ENCODE results near the gene RPS6KA5. TPM values are rescaled to one million over a fixed set of nuclear protein-coding genes. Genes with fewer than 3 reads are reported as not detected.
"Not testable (repeated sequence)": the region's sequence is repeated elsewhere in the genome, so short reads cannot be mapped to it uniquely, and the experiment has no call there.

Gene RPS6KA5
- total and polyA plus RNA-seq, 2 donors from 2014 or later: 0.95 to 9.4 TPM

GRCh38 chr14:90827919-90828610 lies 232.4 kb downstream of the RPS6KA5 start:
- Histone ChIP-seq H3K4me1 (ENCODE audit: control insufficient read depth in 2 of 3, insufficient read depth in 2 of 3, low read depth in 1 of 3, low read length in 3 of 3) (peaks cover 0 to 8% (median 6%) of the 10 kb centered on the region in 3 donors), H3K4me3 (ENCODE audit: low read length in 3 of 3) (peak overlapping the region; percentile 59 to 82 (median 71)), H3K27ac (ENCODE audit: low read depth in 2 of 2, low read length in 2 of 2) (peak overlapping the region; percentile 76 to 78), H3K36me3 (ENCODE audit: control insufficient read depth in 2 of 3, insufficient read depth in 3 of 3, low read length in 3 of 3) (no peaks in the 10 kb centered on the region), H3K27me3 (ENCODE audit: control insufficient read depth, insufficient read depth, low read length) (no peaks in the 10 kb centered on the region), H3K9me3 (ENCODE audit: control insufficient read depth in 2 of 3, insufficient read depth in 1 of 3, low read length in 3 of 3) (peaks cover 0 to 9% (median 0%) of the 10 kb centered on the region in 3 donors), H3K9ac (ENCODE audit: low read length in 3 of 3) (peak overlapping the region; percentile 62 to 91 (median 74))
- no peak for TF ChIP-seq CTCF (IDR thresholded peaks at IDR 0.05; ENCODE audit: borderline replicate concordance, extremely low read depth, insufficient read depth)
- DNase-seq (peak; percentile 94 to 97 (median 95)), FAIRE-seq (no peak)
- intact Hi-C loops (cut with DNase I): no loop called here

DNA sequence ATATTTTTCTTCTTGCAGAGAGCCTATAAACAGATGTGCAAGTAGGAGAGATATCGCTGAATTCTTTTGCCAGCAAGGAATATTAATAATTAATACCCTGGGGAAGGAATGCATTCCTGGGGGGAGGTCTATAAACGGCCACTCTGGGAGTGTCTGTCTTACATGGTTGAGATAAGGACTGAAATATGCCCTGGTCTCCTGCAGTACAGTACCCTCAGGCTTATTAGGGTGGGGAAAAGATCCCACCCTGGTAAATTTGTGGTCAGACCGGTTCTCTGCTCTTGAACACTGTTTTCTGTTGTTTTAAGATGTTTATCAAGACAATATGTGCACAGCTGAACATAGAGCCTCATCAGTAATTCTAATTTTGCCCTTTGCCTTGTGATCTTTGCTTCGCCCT lies 236.9 kb downstream of the RPS6KA5 start:
- not testable (repeated sequence) for H3K9ac ChIP-seq (ENCODE audit: low read length in 3 of 3)

GRCh38 chr14:90820958-90821357 lies 239.5 kb downstream of the RPS6KA5 start:
- no peak overlapping the region for H3K9ac ChIP-seq (ENCODE audit: low read length in 3 of 3)
- intact Hi-C loops (cut with DNase I): no loop called here
- DNase-seq (no peak), FAIRE-seq (no peak)
- H3K4me1 ChIP-seq (ENCODE audit: control insufficient read depth in 2 of 3, insufficient read depth in 2 of 3, low read depth in 1 of 3, low read length in 3 of 3): peaks cover 0 to 5% (median 0%) of the 10 kb centered on the region in 3 donors
- no peaks in the 10 kb centered on the region for H3K27me3 ChIP-seq (ENCODE audit: control insufficient read depth, insufficient read depth, low read length)
- no peak overlapping the region for H3K4me3 ChIP-seq (ENCODE audit: low read length in 3 of 3)
- no peak for TF ChIP-seq CTCF (IDR thresholded peaks at IDR 0.05; ENCODE audit: borderline replicate concordance, extremely low read depth, insufficient read depth)
- peaks cover 0 to 12% (median 0%) of the 10 kb centered on the region in 3 donors for H3K9me3 ChIP-seq (ENCODE audit: control insufficient read depth in 2 of 3, insufficient read depth in 1 of 3, low read length in 3 of 3)
- H3K27ac ChIP-seq (ENCODE audit: low read depth in 2 of 2, low read length in 2 of 2): no peak overlapping the region
- H3K36me3 ChIP-seq (ENCODE audit: control insufficient read depth in 2 of 3, insufficient read depth in 3 of 3, low read length in 3 of 3): no peaks in the 10 kb centered on the region

More for the DNA sequence above, 236.9 kb downstream of the RPS6KA5 start:
- H3K27ac ChIP-seq (ENCODE audit: low read depth in 2 of 2, low read length in 2 of 2); DNase-seq; H3K27me3 ChIP-seq (ENCODE audit: control insufficient read depth, insufficient read depth, low read length); FAIRE-seq; H3K4me1 ChIP-seq (ENCODE audit: control insufficient read depth in 2 of 3, insufficient read depth in 2 of 3, low read depth in 1 of 3, low read length in 3 of 3); intact Hi-C loops (cut with DNase I); H3K36me3 ChIP-seq (ENCODE audit: control insufficient read depth in 2 of 3, insufficient read depth in 3 of 3, low read length in 3 of 3); H3K4me3 ChIP-seq (ENCODE audit: low read length in 3 of 3): not testable (repeated sequence)
- peaks cover 0 to 12% (median 0%) of the 10 kb centered on the region in 3 donors for H3K9me3 ChIP-seq (ENCODE audit: control insufficient read depth in 2 of 3, insufficient read depth in 1 of 3, low read length in 3 of 3)

DNA sequence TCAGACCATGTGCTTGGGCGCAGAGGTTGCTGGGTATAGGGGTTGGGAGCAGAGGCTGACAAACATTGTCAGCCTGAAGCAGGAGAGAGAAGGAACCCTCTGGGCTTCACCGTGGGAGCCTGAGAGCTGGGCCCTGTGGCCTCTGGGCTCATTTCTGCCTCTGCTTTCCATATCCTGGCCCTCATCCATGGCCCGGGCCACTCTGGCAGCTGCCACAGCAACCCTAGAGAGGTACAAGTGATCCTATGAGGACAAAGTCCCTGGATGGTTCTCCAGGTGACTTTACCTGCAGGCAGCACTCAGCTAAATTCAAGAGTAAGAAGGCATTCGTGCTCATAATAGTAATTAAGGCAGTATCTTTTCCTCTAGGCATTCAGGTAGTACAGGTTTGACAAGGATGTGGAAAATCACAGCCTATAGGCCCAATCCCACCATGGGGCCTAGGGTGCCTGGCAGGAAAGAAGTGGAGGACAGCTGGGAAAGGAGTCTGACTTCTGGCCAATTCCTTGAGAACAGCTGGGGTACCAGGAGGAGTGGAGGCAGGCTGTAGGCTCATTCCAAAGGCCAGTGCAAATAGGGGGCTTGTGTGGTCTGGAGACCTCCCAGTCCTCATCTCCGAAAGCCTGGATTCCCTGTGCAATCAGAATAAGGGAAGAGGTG lies 240.6 kb downstream of the RPS6KA5 start:
- no peaks in the 10 kb centered on the region for H3K27me3 ChIP-seq (ENCODE audit: control insufficient read depth, insufficient read depth, low read length)
- no peak overlapping the region for H3K9ac ChIP-seq (ENCODE audit: low read length in 3 of 3)
- peaks cover 0 to 6% (median 4%) of the 10 kb centered on the region in 3 donors for H3K4me1 ChIP-seq (ENCODE audit: control insufficient read depth in 2 of 3, insufficient read depth in 2 of 3, low read depth in 1 of 3, low read length in 3 of 3)
- H3K9me3 ChIP-seq (ENCODE audit: control insufficient read depth in 2 of 3, insufficient read depth in 1 of 3, low read length in 3 of 3): peaks cover 0 to 12% (median 0%) of the 10 kb centered on the region in 3 donors
- TF ChIP-seq CTCF (IDR thresholded peaks at IDR 0.05; ENCODE audit: borderline replicate concordance, extremely low read depth, insufficient read depth): no peak
- FAIRE-seq (no peak), DNase-seq (peak in 2 of 5 donors; percentile 73 to 74)
- intact Hi-C loops (cut with DNase I): no loop called here
- no peak overlapping the region for H3K4me3 ChIP-seq (ENCODE audit: low read length in 3 of 3)
- no peak overlapping the region for H3K27ac ChIP-seq (ENCODE audit: low read depth in 2 of 2, low read length in 2 of 2)
- no peaks in the 10 kb centered on the region for H3K36me3 ChIP-seq (ENCODE audit: control insufficient read depth in 2 of 3, insufficient read depth in 3 of 3, low read length in 3 of 3)
